Fibroblast of lung (primary cell): ENCODE data around the gene PPP1R11. TPM values are rescaled to one million over a fixed set of nuclear protein-coding genes. Genes with fewer than 3 reads are reported as not detected.
"Not testable (repeated sequence)": the region's sequence is repeated elsewhere in the genome, so short reads cannot be mapped to it uniquely, and the experiment has no call there.

Source experiments
- DNase-seq, 2 donors: peaks; one replicate each; pipeline versions ENCODE4 v3.0.0 to v3.0.0-alpha.2; 2010; ENCODE audit warnings: low read depth in 2 of 2
- H2AFZ ChIP-seq: 2 replicates; pipeline ENCODE4 v1.5.1; 2012; ENCODE audit warnings: low read length, control low read depth, inconsistent platforms
- H3K27ac ChIP-seq: 2 replicates; pipeline ENCODE4 v1.5.1; 2011; ENCODE audit warnings: low read length, control low read depth; ENCODE audit not compliant: insufficient read depth
- H3K27me3 ChIP-seq: 2 replicates; pipeline ENCODE4 v1.5.1; 2011; ENCODE audit warnings: mild to moderate bottlenecking, low read length; ENCODE audit not compliant: control insufficient read depth, insufficient read depth
- H3K36me3 ChIP-seq: 2 replicates; pipeline ENCODE4 v1.5.1; 2011; ENCODE audit warnings: low read length; ENCODE audit not compliant: control insufficient read depth, insufficient read depth
- H3K4me1 ChIP-seq: 2 replicates; pipeline ENCODE4 v1.5.1; 2011; ENCODE audit warnings: low read length; ENCODE audit not compliant: control insufficient read depth, insufficient read depth; ENCODE audit errors: extremely low read depth
- H3K4me2 ChIP-seq: 2 replicates; pipeline ENCODE4 v1.5.1; 2011; ENCODE audit warnings: low read length, control low read depth; ENCODE audit not compliant: insufficient read depth; ENCODE audit errors: extremely low read depth
- H3K4me3 ChIP-seq, 4 experiments: fragments of 200-600 bp in 1 of 4; sonication (generic) in 1 of 4; replicated peaks in 1 of 4; 2 replicates each; pipeline ENCODE4 v1.5.1; 2011 to 2016; ENCODE audit warnings: low read length in 4 of 4, low read depth in 3 of 4, mild to moderate bottlenecking in 3 of 4, control low read depth in 2 of 4, inconsistent platforms in 1 of 4, mixed read lengths in 1 of 4; ENCODE audit not compliant: insufficient read depth in 1 of 4; ENCODE audit errors: control extremely low read depth in 1 of 4
- H3K79me2 ChIP-seq: 2 replicates; pipeline ENCODE4 v1.5.1; 2012; ENCODE audit warnings: mild to moderate bottlenecking, low read length, inconsistent platforms; ENCODE audit not compliant: control insufficient read depth, insufficient read depth
- H3K9ac ChIP-seq: 2 replicates; pipeline ENCODE4 v1.5.1; 2011; ENCODE audit warnings: mild to moderate bottlenecking, low read length, control low read depth; ENCODE audit not compliant: insufficient read depth
- H3K9me3 ChIP-seq: 2 replicates; pipeline ENCODE4 v1.5.1; 2012; ENCODE audit warnings: low read depth, low read length; ENCODE audit not compliant: control insufficient read depth, insufficient read depth
- H4K20me1 ChIP-seq: 2 replicates; pipeline ENCODE4 v1.5.1; 2011; ENCODE audit warnings: low read length; ENCODE audit not compliant: control insufficient read depth, insufficient read depth; ENCODE audit errors: extremely low read depth
- EZH2 ChIP-seq: IDR thresholded peaks from 2 replicates; pipeline ENCODE4 v1.5.1; 2012; ENCODE audit warnings: low read length, control low read depth, mild to moderate bottlenecking; ENCODE audit errors: missing control alignments
- polyA plus RNA-seq, 2 donors: library from polyadenylated mRNA; depleted of rRNA in 1 of 2; stranded (reverse) in 1 of 2; unstranded in 1 of 2; fragments of >200 nt; gene quantifications; 2 replicates each; pipeline ENCODE4 v1.2.1, GENCODE V29; 2011 to 2012; ENCODE audit warnings: missing spikeins in 1 of 2
- total RNA-seq: library from RNA; depleted of rRNA; stranded (reverse); fragments of >200 nt; gene quantifications from 2 replicates; pipeline ENCODE4 v1.2.1, GENCODE V29; 2014
- TF ChIP-seq, protein P1 (sequence below), 2 donors: IDR thresholded peaks in 1 of 2; conservative IDR thresholded peaks in 1 of 2; 1 replicate in 1 of 2; 2 replicates in 1 of 2; pipeline ENCODE4 v1.5.1; 2011 to 2012; ENCODE audit warnings: low read length in 2 of 2, control low read depth in 1 of 2, inconsistent platforms in 1 of 2, low read depth in 1 of 2, mild to moderate bottlenecking in 1 of 2

The PPP1R11 gene
- total and polyA plus RNA-seq, 2 donors (not counting 1 experiment from before 2014, with no cell fraction given): 16.8 to 53.6 TPM

DNA sequence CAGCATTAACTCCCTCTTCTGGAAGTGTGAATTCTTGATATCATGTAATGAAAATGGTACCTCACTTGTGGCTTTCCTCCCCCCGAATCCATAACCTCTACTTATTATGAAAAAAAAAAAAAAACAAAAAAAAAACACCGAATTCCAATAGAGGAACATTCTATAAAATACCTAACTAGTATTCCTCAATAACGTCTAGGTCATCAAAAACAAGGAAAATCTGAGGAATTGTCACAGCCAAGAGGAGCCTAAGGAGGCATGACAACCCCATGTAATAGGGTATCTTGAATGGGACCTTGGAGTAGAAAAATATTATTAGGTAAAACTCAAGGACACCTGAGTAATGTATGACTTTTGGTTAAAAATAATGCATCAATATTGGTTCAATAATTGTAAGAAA is 44.8 kb upstream of the PPP1R11 start:
- Histone ChIP-seq H4K20me1 (no peaks in the 10 kb centered on the region), H3K79me2 (no peaks in the 10 kb centered on the region), H3K27ac (no peak overlapping the region), H3K9ac (no peak overlapping the region), H3K9me3 (no peaks in the 10 kb centered on the region), H3K36me3 (no peaks in the 10 kb centered on the region), H3K4me3 (no peak overlapping the region), H3K4me2 (no peak overlapping the region), H3K4me1 (no peaks in the 10 kb centered on the region), H2AFZ (no peak overlapping the region), H3K27me3 (no peaks in the 10 kb centered on the region)
- TF ChIP-seq, protein P1, sequence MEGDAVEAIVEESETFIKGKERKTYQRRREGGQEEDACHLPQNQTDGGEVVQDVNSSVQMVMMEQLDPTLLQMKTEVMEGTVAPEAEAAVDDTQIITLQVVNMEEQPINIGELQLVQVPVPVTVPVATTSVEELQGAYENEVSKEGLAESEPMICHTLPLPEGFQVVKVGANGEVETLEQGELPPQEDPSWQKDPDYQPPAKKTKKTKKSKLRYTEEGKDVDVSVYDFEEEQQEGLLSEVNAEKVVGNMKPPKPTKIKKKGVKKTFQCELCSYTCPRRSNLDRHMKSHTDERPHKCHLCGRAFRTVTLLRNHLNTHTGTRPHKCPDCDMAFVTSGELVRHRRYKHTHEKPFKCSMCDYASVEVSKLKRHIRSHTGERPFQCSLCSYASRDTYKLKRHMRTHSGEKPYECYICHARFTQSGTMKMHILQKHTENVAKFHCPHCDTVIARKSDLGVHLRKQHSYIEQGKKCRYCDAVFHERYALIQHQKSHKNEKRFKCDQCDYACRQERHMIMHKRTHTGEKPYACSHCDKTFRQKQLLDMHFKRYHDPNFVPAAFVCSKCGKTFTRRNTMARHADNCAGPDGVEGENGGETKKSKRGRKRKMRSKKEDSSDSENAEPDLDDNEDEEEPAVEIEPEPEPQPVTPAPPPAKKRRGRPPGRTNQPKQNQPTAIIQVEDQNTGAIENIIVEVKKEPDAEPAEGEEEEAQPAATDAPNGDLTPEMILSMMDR (conservative IDR thresholded peaks at IDR 0.05 in 1 of 2, IDR thresholded peaks at IDR 0.05 in 1 of 2; ENCODE audit: low read depth in 1 of 2, low read length in 2 of 2): no peak
- no peak for TF ChIP-seq EZH2
- no peak for DNase-seq

DNA sequence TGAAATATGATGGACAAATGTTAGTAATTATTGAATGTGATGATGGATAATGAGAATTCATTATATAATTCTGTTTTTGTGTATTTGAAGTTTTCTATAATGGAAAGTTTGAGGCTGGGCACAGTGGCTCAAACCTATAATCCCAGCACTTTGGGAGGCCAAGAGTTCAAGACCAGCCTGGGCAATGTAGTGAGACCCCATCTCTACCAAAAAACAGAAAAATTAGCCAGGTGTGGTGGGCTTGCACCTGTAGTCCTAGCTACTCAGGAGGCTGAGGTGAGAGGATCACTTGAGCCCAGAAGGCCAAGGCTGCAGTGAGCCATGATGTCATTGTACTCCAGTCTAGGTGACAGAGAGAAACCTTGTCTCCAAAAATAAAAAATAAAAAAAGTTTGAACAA is 44.3 kb upstream of the PPP1R11 start:
- H2AFZ ChIP-seq, DNase-seq, H4K20me1 ChIP-seq, H3K27ac ChIP-seq, H3K27me3 ChIP-seq, H3K9ac ChIP-seq, H3K4me3 ChIP-seq, H3K4me2 ChIP-seq, H3K79me2 ChIP-seq, H3K9me3 ChIP-seq, H3K36me3 ChIP-seq, H3K4me1 ChIP-seq: not testable (repeated sequence)

DNA sequence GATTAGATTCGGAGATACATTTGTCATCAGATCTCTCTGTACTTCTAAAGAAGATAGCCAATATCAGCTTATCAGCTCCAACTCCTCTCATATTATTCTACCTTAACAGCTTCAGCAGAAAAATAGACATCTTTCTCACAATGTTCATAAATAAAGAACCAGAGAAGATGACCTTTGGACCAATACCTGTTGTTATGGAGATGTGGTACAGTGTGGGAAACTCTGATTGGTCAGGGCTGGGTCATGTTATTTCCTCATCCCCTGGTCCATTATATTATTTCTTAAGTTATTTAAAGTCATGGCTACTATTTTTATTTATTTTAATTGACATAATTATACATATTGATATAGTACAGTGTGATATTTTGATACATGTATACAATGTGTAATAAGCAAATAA is 41.8 kb upstream of the PPP1R11 start:
- Histone ChIP-seq H3K4me3 (no peak overlapping the region), H3K9ac (no peak overlapping the region), H3K27me3 (no peaks in the 10 kb centered on the region), H3K4me1 (no peaks in the 10 kb centered on the region), H3K9me3 (no peaks in the 10 kb centered on the region), H3K79me2 (no peaks in the 10 kb centered on the region), H2AFZ (no peak overlapping the region), H3K36me3 (no peaks in the 10 kb centered on the region), H3K4me2 (no peak overlapping the region), H4K20me1 (no peaks in the 10 kb centered on the region), H3K27ac (no peak overlapping the region)
- TF ChIP-seq, protein P1 (conservative IDR thresholded peaks at IDR 0.05 in 1 of 2, IDR thresholded peaks at IDR 0.05 in 1 of 2; ENCODE audit: low read depth in 1 of 2, low read length in 2 of 2): no peak
- TF ChIP-seq EZH2: no peak
- DNase-seq: no peak
